Peyer's patch (tissue), 4 donors: ENCODE data around the gene USP32.

Experiments
- CTCF ChIP-seq, 6 experiments: fragments of 450-650 bp in 4 of 6; fragments of 200-600 bp in 2 of 6; sonication (generic) in 1 of 6; IDR thresholded peaks; one replicate each; pipeline ENCODE4 v1.5.1; 2017 to 2019; ENCODE audit warnings: antibody characterized with exemption in 6 of 6, mild to moderate bottlenecking in 3 of 6, moderate library complexity in 1 of 6
- POLR2A ChIP-seq, 2 donors: fragments of 450-650 bp; IDR thresholded peaks; one replicate each; pipeline ENCODE4 v1.5.1; 2017; ENCODE audit warnings: antibody characterized with exemption in 2 of 2, mild to moderate bottlenecking in 2 of 2, moderate library complexity in 2 of 2

- TF ChIP-seq CTCF (IDR thresholded peaks at IDR 0.05) (no peak), POLR2A (IDR thresholded peaks at IDR 0.05) (no peak)
Measured at GRCh38 chr17:60381958-60382357, 10.0 kb downstream of the USP32 start.
